Inflammatory macrophage treated with lipopolysaccharide for 4 hours (primary cell): ENCODE results near the gene MDH2.
"Not testable (repeated sequence)": the region's sequence is repeated elsewhere in the genome, so short reads cannot be mapped to it uniquely, and the experiment has no call there.

ENCODE experiments used
- DNase-seq: peaks from one replicate; pipeline ENCODE4 v3.0.0-alpha.2; 2020

MDH2 gene

GRCh38 chr7:76072243-76073148 lies 24.6 kb downstream of the MDH2 start:
- DNase-seq, result no peak

DNA sequence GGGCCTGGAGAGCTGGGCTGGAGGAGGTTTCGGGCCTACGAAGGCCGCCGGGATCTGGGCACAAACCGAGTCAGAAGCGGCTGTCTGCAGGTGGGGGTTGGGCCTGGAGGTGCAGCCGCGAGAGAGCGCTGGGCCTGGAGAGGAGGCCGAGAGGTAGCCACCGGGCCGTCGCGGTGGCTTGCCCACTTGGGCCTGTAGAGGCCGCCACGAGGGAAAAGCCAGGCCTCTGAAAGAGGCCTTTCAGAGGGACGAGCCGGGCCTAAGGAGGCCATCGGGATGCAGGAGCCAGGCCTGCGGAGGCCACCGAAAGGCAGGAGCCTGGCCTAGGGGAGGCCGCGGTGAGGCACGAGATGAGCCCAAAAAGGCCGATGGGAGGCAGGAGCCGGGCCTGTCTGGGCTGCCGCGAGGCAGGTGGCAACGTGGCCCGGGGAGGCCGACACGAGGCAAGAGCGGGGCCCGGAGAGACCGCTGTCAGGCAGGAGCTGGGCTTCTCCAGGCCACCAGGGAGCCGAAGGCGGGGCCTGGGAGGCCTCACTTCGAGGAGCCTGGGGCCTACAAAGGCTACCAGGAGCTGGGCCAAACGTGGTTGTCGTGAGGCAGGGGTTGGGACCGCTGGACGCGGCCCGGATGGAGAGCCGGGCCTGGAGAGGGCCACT lies 25.6 kb downstream of the MDH2 start:
- DNase-seq, result no peak

DNA sequence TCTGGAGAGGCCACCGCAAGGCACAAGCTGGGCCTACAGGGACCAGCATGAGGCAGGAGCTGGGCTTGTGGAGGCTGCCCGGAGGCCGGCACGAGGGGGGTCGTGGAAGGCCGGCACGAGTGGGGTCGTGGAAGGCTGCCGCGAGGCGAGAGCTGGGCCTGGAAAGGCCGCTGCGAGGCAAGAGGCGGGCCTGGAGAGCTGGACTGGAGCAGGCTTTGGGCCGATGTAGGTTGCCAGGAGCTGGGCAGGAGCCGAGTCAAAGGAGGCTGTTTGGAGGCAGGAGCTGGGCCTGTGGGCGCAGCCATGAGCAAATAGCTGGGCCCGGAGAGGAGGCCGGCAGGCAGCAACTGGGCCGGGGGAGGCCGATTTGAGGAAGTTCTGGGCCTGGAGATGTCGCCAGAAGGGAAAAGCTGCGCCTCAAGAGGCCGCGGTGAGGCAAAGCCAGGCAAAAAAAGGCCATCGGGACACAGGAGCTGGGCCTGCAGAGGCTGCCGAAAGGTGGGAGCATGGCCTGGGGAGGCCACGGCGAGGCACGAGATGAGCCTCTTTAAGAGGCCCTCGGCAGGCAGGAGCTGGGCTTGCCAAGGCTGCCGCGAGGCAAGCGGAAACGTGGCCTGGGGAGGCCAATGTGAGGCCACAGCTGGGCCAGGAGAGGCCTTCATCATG lies 26.5 kb downstream of the MDH2 start:
- DNase-seq, result no peak

DNA sequence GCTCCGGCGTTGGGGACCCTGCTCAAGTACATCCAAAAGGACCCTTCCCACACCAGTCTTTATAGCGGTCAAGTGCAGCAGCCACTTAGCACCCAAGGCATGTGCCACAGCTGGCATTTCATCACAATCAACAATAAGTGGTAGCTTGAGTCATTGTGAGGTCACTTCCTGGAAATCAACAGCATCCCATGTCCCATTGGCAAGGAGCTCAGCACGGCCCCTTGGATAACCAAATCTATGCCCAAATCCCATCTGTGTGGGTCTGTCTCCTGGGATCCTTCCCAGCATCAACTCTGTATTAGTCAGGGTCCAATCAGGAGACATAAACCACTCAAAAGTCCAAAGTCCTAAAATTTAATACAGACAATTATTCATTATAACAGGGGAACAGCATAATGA lies 27.1 kb downstream of the MDH2 start:
- no peak for DNase-seq

GRCh38 chr7:76076995-76077394 lies 29.1 kb downstream of the MDH2 start:
- DNase-seq, result no peak

GRCh38 chr7:76077435-76077834 lies 29.5 kb downstream of the MDH2 start:
- DNase-seq, result peak; percentile 71

GRCh38 chr7:76080204-76080603 lies 32.3 kb downstream of the MDH2 start:
- DNase-seq, result no peak

GRCh38 chr7:76084115-76084514 lies 36.2 kb downstream of the MDH2 start:
- not testable (repeated sequence) for DNase-seq

DNA sequence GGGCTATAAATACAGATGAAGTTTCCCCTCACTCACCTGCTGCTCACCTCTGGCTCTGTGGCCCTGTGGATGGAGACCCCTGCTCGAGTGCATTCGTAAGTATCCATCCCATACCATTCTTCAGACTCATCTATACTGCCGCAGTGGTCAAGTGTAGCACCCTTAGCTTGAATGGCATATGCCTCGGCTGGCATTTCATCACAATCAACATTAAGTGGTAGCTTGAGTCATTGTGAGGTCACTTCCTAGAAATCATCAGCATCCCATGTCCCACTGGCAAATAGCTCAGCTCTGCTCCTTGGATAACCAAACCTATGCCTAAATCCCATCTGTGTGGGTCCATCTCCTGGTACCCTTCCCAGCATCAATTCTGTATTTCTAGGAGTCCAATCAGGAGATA lies 38.2 kb downstream of the MDH2 start:
- DNase-seq, result peak; percentile 54

DNA sequence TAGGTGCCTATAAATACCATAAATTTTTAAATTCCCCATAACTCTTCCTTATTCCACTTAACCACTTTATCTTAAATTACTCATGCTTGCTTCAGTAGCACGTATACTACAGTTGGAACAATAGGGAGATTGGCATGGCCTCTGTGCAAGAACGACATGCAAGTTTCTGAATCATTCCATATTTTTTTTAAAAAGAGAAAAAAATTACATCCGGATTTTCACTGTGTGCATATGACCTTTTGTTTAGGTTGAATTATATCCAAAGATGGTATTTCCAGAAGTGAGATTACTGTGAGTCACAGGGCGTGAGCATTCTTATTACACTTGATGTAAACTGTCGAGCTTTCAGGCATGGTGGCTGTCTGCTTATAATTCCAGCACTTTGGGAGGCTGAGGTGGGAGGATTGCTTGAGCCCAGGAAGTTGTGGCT lies 39.5 kb downstream of the MDH2 start:
- peak; percentile 75 for DNase-seq

GRCh38 chr7:76089865-76090475 lies 42.1 kb downstream of the MDH2 start:
- DNase-seq, result no peak

DNA sequence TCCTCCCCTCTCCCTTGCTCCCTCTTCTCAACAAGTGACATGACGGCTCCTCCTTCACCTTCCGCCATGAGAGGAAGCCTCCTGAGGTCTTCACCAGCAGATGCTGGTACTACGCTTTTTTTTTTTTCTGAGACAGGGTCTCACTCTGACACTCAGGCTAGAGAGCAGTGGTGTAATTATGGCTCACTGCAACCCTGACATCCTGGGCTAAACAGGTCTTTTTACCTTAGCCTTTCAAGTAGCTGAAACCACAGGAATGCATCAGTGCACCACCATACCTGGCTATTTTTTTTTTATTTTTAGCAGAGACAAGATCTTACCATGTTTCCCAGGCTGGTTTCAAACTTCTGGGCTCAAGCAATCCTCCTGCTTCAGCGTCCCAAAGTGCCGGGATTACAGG lies 43.6 kb downstream of the MDH2 start:
- DNase-seq, result no peak

- DNase-seq, result not testable (repeated sequence)
Measured at GRCh38 chr7:76093531-76093930, 45.6 kb downstream of the MDH2 start.

DNA sequence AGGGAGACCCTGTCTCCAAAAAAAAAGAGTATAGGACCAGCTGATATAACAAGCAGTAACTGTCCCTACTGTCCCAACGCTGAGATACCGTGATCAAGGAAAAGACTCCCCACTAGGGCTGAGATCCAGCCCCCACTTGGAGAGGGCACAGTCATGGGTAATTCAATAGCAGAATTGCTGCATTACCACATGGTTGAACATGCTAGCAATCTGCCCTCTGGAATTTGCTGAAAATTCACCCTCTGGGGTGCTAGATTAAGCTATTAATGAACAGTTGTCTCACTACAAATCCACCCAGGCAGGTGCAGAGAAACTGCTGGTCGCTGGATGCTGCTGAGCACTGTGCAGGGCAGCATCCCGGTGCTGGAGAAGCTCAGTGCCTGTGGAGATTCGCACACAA lies 46.4 kb downstream of the MDH2 start:
- DNase-seq, result not testable (repeated sequence)

GRCh38 chr7:76095908-76096307 lies 48.0 kb downstream of the MDH2 start:
- no peak for DNase-seq

GRCh38 chr7:76101693-76102437 lies 54.0 kb downstream of the MDH2 start:
- DNase-seq, result not testable (repeated sequence)

DNA sequence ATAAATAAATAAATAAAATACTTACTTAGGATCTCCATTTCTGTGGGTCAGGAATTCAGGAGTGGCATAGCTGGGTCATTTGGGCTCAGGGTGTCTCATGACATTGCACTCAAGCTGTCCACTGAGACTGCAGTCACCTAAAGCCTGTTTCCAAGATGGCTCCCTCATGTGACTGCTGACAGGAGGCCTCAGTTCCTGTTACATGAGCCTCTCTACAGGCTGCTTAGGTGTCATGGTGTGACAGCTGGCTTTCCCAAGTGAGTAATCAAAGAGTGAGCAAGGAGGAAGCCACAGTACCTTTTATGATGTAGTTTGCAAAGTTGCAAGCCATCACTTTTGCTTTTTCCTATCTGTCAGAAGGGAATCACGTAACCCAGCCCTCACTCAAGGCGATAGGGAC lies 55.9 kb downstream of the MDH2 start:
- not testable (repeated sequence) for DNase-seq

GRCh38 chr7:76106130-76106529 lies 58.2 kb downstream of the MDH2 start:
- DNase-seq, result not testable (repeated sequence)

DNA sequence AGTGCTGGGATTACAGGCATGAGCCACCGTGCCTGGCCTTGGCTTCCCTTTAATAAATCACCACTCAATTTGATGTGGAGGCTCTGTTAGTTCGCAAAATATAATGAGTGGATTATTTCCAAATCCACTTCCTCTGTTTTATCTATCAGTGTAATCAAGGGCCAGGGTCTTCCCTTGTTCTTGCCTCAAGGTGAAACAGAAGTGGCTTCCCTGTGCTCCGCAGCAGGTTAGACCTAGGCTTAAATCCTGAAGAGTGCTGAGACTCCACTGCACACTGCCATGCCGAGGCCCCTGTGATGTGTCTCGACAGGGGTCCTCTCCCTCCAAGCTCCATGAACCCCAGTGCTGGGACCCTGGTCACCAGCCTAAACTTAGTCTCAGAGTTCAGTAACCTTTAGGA lies 59.0 kb downstream of the MDH2 start:
- DNase-seq, result no peak

- no peak for DNase-seq
Measured at GRCh38 chr7:76108540-76109233, 60.8 kb downstream of the MDH2 start.

GRCh38 chr7:76113042-76113630 lies 65.2 kb downstream of the MDH2 start:
- DNase-seq, result not testable (repeated sequence)
